Spleen (tissue), 11 donors: Measurements from ENCODE around the gene RTL1. TPM values are rescaled to one million over a fixed set of nuclear protein-coding genes. Genes with fewer than 3 reads are reported as not detected.

Source experiments
- DNase-seq: peaks from one replicate; pipeline ENCODE4 v3.0.0-alpha.2; 2020
- H3K27ac ChIP-seq, 8 donors: fragments of 200-600 bp; sonication (generic) in 7 of 8; 1 replicate in 4 of 8; 2 replicates in 4 of 8; pipeline versions ENCODE4 v1.5.0 to v1.8.0; 2016 to 2021; ENCODE audit warnings: inconsistent platforms in 4 of 8, mild to moderate bottlenecking in 4 of 8, moderate library complexity in 1 of 8
- H3K27me3 ChIP-seq, 7 donors: fragments of 200-600 bp; sonication (generic) in 6 of 7; replicated peaks in 1 of 7; 1 replicate in 4 of 7; 2 replicates in 3 of 7; pipeline versions ENCODE4 v1.5.0 to v1.8.0; 2016 to 2021; ENCODE audit warnings: inconsistent platforms in 3 of 7, mild to moderate bottlenecking in 1 of 7
- H3K36me3 ChIP-seq, 6 donors: fragments of 200-600 bp; sonication (generic) in 5 of 6; 1 replicate in 4 of 6; 2 replicates in 2 of 6; pipeline versions ENCODE4 v1.5.0 to v1.8.0; 2016 to 2021; ENCODE audit warnings: inconsistent platforms in 2 of 6
- H3K4me1 ChIP-seq, 6 donors: fragments of 200-600 bp; sonication (generic) in 5 of 6; 1 replicate in 3 of 6; 2 replicates in 3 of 6; pipeline versions ENCODE4 v1.5.0 to v1.8.0; 2016 to 2021; ENCODE audit warnings: inconsistent platforms in 3 of 6
- H3K4me3 ChIP-seq, 8 donors: fragments of 200-600 bp; sonication (generic) in 7 of 8; 1 replicate in 4 of 8; 2 replicates in 4 of 8; pipeline versions ENCODE4 v1.5.0 to v1.8.0; 2016 to 2021; ENCODE audit warnings: inconsistent platforms in 4 of 8, mild to moderate bottlenecking in 4 of 8, moderate library complexity in 2 of 8
- H3K9me3 ChIP-seq, 8 donors: fragments of 200-600 bp; sonication (generic) in 7 of 8; 1 replicate in 4 of 8; 2 replicates in 4 of 8; pipeline versions ENCODE4 v1.5.0 to v1.8.0; 2016 to 2021; ENCODE audit warnings: inconsistent platforms in 4 of 8
- POLR2A ChIP-seq, 3 donors: fragments of 450-650 bp; IDR thresholded peaks; one replicate each; pipeline ENCODE4 v1.5.1; 2017; ENCODE audit warnings: antibody characterized with exemption in 3 of 3, mild to moderate bottlenecking in 1 of 3
- POLR2AphosphoS5 ChIP-seq, 3 donors: sonication (generic); formaldehyde crosslinking; IDR thresholded peaks; one replicate each; pipeline ENCODE4 v1.5.1; 2017; ENCODE audit warnings: antibody characterized with exemption in 3 of 3
- WGBS, 5 donors: extraction: QIAGEN DNeasy Blood & Tissue Kit in 3 of 5; methylation state at CpG; one replicate each; pipeline versions ENCODE4 v1.1.5 to v1.1.7; 2013 to 2018; 5-methylcytosine and 5-hydroxymethylcytosine counted together
- intact Hi-C: fragments of 100-400 bp; cut with DNase I; formaldehyde crosslinking; loops from one replicate; pipeline ENCODE4 v1.15.0; 2023; ENCODE audit warnings: low total_unique reads
- microRNA-seq, 3 donors: library from miRNA; unstranded; fragments of <30 nt; microRNA quantifications; one replicate each; pipeline versions ENCODE4 to v1.1.0, GENCODE V29; 2019 to 2020
- polyA plus RNA-seq, 3 donors: library from polyadenylated mRNA; stranded (reverse); fragments of 200-250 nt; gene quantifications; one replicate each; pipeline ENCODE4 v1.2.1, GENCODE V29; 2013
- small RNA-seq, 4 donors: library from RNA; depleted of rRNA; stranded (forward); fragments of <200 nt; gene quantifications; one replicate each; pipeline ENCODE3, GENCODE V24; 2016
- total RNA-seq, 7 donors: library from RNA; depleted of rRNA in 3 of 7; stranded (reverse); fragments of >200 nt in 3 of 7; fragmentation: NEBNext Ultra II Directional in 4 of 7; extraction: Animal tissue kit (Norgen Biotek cat#: 25700) in 4 of 7; gene quantifications; one replicate each; pipeline versions ENCODE4 v1.1.0 to v1.2.1, GENCODE V29; 2016 to 2021
- TF ChIP-seq, protein P1 (sequence below), 11 experiments: fragments of 200-600 bp in 7 of 11; fragments of 450-650 bp in 4 of 11; sonication (generic) in 4 of 11; IDR thresholded peaks in 8 of 11; conservative IDR thresholded peaks in 3 of 11; 1 replicate in 7 of 11; 2 replicates in 4 of 11; pipeline versions ENCODE4 v1.4.0 to v1.8.0; 2016 to 2021; ENCODE audit warnings: antibody characterized with exemption in 11 of 11, inconsistent platforms in 4 of 11, mild to moderate bottlenecking in 1 of 11
- donor health status: healthy with polysubstance abuse.
- donor health status: DM: no; HTN: no; CAD: no; lungs with moderate emphysema.
- donor health status: DM: no; HTN: no; CAD: no.
- donor health status: Bipolar disorder and iron deficiency.
- donor health status: healthy.
- donor health status: DM: no; HTN: no; CAD: no.
- donor health status: DM: yes; HTN: yes; CAD: no.

RTL1 gene
- total and polyA plus RNA-seq, 10 donors, result under 0.01 TPM; not detected in 9

GRCh38 chr14:100832311-100832960, 71.1 kb downstream of the RTL1 start:
- peaks cover 0 to 9% (median 3%) of the 10 kb centered on the region in 8 donors for H3K9me3 ChIP-seq
- H3K27ac ChIP-seq, result no peak overlapping the region
- H3K36me3 ChIP-seq, result peaks cover 0 to 19% (median 0%) of the 10 kb centered on the region in 6 donors
- peaks cover 0 to under 1% (median 0%) of the 10 kb centered on the region in 6 donors for H3K4me1 ChIP-seq
- TF ChIP-seq POLR2A (IDR thresholded peaks at IDR 0.05) (no peak), POLR2AphosphoS5 (IDR thresholded peaks at IDR 0.05) (no peak)
- TF ChIP-seq, protein P1, sequence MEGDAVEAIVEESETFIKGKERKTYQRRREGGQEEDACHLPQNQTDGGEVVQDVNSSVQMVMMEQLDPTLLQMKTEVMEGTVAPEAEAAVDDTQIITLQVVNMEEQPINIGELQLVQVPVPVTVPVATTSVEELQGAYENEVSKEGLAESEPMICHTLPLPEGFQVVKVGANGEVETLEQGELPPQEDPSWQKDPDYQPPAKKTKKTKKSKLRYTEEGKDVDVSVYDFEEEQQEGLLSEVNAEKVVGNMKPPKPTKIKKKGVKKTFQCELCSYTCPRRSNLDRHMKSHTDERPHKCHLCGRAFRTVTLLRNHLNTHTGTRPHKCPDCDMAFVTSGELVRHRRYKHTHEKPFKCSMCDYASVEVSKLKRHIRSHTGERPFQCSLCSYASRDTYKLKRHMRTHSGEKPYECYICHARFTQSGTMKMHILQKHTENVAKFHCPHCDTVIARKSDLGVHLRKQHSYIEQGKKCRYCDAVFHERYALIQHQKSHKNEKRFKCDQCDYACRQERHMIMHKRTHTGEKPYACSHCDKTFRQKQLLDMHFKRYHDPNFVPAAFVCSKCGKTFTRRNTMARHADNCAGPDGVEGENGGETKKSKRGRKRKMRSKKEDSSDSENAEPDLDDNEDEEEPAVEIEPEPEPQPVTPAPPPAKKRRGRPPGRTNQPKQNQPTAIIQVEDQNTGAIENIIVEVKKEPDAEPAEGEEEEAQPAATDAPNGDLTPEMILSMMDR (IDR thresholded peaks at IDR 0.05 in 8 of 11, conservative IDR thresholded peaks at IDR 0.05 in 3 of 11), result no peak
- H3K27me3 ChIP-seq, result peaks cover 0 to 23% (median 4%) of the 10 kb centered on the region in 7 donors
- peak; percentile 18 for DNase-seq
- no peak overlapping the region for H3K4me3 ChIP-seq
- WGBS, 5 donors, result 85 to 92% (median 92%) methylated on average over 21 of the region's 21 CpGs
- intact Hi-C loops, result no loop called here

- TF ChIP-seq, protein P1 (IDR thresholded peaks at IDR 0.05 in 8 of 11, conservative IDR thresholded peaks at IDR 0.05 in 3 of 11), result no peak
- TF ChIP-seq POLR2AphosphoS5 (IDR thresholded peaks at IDR 0.05) (no peak), POLR2A (IDR thresholded peaks at IDR 0.05) (no peak)
- peaks cover 0 to 10% (median 0%) of the 10 kb centered on the region in 6 donors for H3K36me3 ChIP-seq
Observed at GRCh38 chr14:100830681-100831080, 72.8 kb downstream of the RTL1 start.

More at GRCh38 chr14:100830681-100831080, 72.8 kb downstream of the RTL1 start:
- H3K4me3 ChIP-seq, result no peak overlapping the region
- peaks cover 0 to 18% (median 3%) of the 10 kb centered on the region in 6 donors for H3K4me1 ChIP-seq
- H3K9me3 ChIP-seq, result peaks cover 0 to 21% (median 3%) of the 10 kb centered on the region in 8 donors
- intact Hi-C loops, result no loop called here
- peaks cover 0 to 31% (median 6%) of the 10 kb centered on the region in 7 donors for H3K27me3 ChIP-seq
- H3K27ac ChIP-seq, result no peak overlapping the region
- no peak for DNase-seq
- 82 to 92% (median 86%) methylated on average over 8 of the region's 8 CpGs for WGBS, 5 donors

Small RNAs within 50 kb of the gene (microRNA-seq; reads per million reads assigned to microRNA genes)
- gene MIR127 (981 to 1,445 (median 1,165) reads per million in 3 donors), gene MIR136 (44.5 to 53.7 (median 49.1) reads per million in 3 donors), gene MIR337 (240 to 900 (median 373) reads per million in 3 donors), gene MIR370 (64.8 to 317 (median 76.9) reads per million in 3 donors), gene MIR431 (74.3 to 156 (median 114) reads per million in 3 donors), gene MIR432 (106 to 174 (median 113) reads per million in 3 donors), gene MIR433 (62.0 to 99.7 (median 67.0) reads per million in 3 donors), gene MIR493 (231 to 282 (median 248) reads per million in 3 donors), gene MIR665 (1.7 to 2.1 (median 1.8) reads per million in 3 donors)

Small RNAs within 50 kb of the gene (small RNA-seq; reads per million reads assigned to genes)
- 0 reads per million in 4 donors for gene MIR127
- gene MIR136, result 0 reads per million in 4 donors
- 0.41 to 2.8 (median 1.3) reads per million in 4 donors for gene MIR337
- gene MIR370, result 1.4 to 2.4 (median 2.0) reads per million in 4 donors
- gene MIR431, result 0 reads per million in 4 donors
- gene MIR432, result 0 reads per million in 4 donors
- 0 reads per million in 4 donors for gene MIR433
- gene MIR493, result 9.0 to 14.3 (median 12.1) reads per million in 4 donors
- 0 reads per million in 4 donors for gene RF02145
- 0.45 to 1.4 (median 0.83) reads per million in 4 donors for gene SNORD112
- 0 reads per million in 4 donors for gene SNORD113-1
- gene SNORD113-2, result 0 reads per million in 4 donors
- gene SNORD113-3, result 15.3 to 39.1 (median 33.6) reads per million in 4 donors
- gene SNORD113-4, result 10.9 to 20.9 (median 14.4) reads per million in 4 donors
- 38.9 to 118 (median 77.0) reads per million in 4 donors for gene SNORD113-5
- 46.6 to 59.7 (median 54.0) reads per million in 4 donors for gene SNORD113-6
- 118 to 386 (median 220) reads per million in 4 donors for gene SNORD113-7
- gene SNORD113-8, result 1,551 to 2,056 (median 1,666) reads per million in 4 donors
- gene SNORD113-9, result 44.3 to 83.1 (median 60.2) reads per million in 4 donors
- 198 to 306 (median 249) reads per million in 4 donors for gene SNORD114-1
- 0 reads per million in 4 donors for gene SNORD114-2
- gene SNORD114-3, result 113 to 141 (median 121) reads per million in 4 donors

Other genes with a start within 250 kb of the RTL1 start
- gene DLK1, start 176.8 kb downstream of the RTL1 start, total RNA-seq, result under 1 TPM in 3 of 7 donors, not detected in 4; 0.17 to 0.79 (median 0.38) TPM
- gene DLK1, start 176.8 kb downstream of the RTL1 start, polyA plus RNA-seq, result not detected
- 100 to 1,000 TPM in 5 of 7 donors, 10 to 100 TPM in 2; 86.5 to 282 (median 174) TPM for gene MEG3, start 77.6 kb downstream of the RTL1 start, total RNA-seq
- gene MEG3, start 77.6 kb downstream of the RTL1 start, polyA plus RNA-seq, result 100 to 1,000 TPM in 2 of 3 donors, 10 to 100 TPM in 1; 86.6 to 763 (median 435) TPM